Prostate gland (tissue), 2 donors: ENCODE data around the gene RAPSN. TPM values are rescaled to one million over a fixed set of nuclear protein-coding genes. Genes with fewer than 3 reads are reported as not detected.
A peak's percentile ranks its signal among the peaks of the same experiment; 100 is the strongest.
"Not testable (repeated sequence)": the region's sequence is repeated elsewhere in the genome, so short reads cannot be mapped to it uniquely, and the experiment has no call there.

Experiments
- DNase-seq: peaks from one replicate; pipeline ENCODE4 v3.0.0-alpha.2; 2019; ENCODE audit warnings: low spot score
- H3K27ac ChIP-seq, 2 donors: fragments of 200-600 bp; sonication (generic); 2 replicates each; pipeline ENCODE4 v1.5.1; 2017 to 2019
- H3K27me3 ChIP-seq: fragments of 200-600 bp; sonication (generic); replicated peaks from 2 replicates; pipeline ENCODE4 v1.5.1; 2019; ENCODE audit not compliant: insufficient read depth
- H3K36me3 ChIP-seq, 2 donors: fragments of 200-600 bp; sonication (generic); 1 replicate in 1 of 2; 2 replicates in 1 of 2; pipeline versions ENCODE4 v1.5.1 to v1.8.1; 2017 to 2019
- H3K4me1 ChIP-seq: fragments of 200-600 bp; sonication (generic); replicated peaks from 2 replicates; pipeline ENCODE4 v1.5.1; 2019
- H3K4me3 ChIP-seq, 2 donors: fragments of 200-600 bp; sonication (generic); 2 replicates each; pipeline ENCODE4 v1.5.1; 2017 to 2019
- H3K9me3 ChIP-seq: fragments of 200-600 bp; sonication (generic); 2 replicates; pipeline ENCODE4 v1.5.1; 2017
- CTCF ChIP-seq, 4 experiments: fragments of 200-600 bp in 2 of 4; fragments of 450-650 bp in 2 of 4; sonication (generic) in 2 of 4; IDR thresholded peaks; 1 replicate in 3 of 4; 2 replicates in 1 of 4; pipeline ENCODE4 v1.5.1; 2016 to 2019; ENCODE audit warnings: antibody characterized with exemption in 4 of 4, mild to moderate bottlenecking in 2 of 4, moderate library complexity in 2 of 4
- POLR2A ChIP-seq: fragments of 450-650 bp; IDR thresholded peaks from one replicate; pipeline ENCODE4 v1.6.1; 2016; ENCODE audit warnings: antibody characterized with exemption, mild to moderate bottlenecking
- POLR2AphosphoS5 ChIP-seq: sonication (generic); formaldehyde crosslinking; IDR thresholded peaks from one replicate; pipeline ENCODE4 v1.6.1; 2017; ENCODE audit warnings: antibody characterized with exemption
- WGBS: methylation state at CpG from one replicate; pipeline ENCODE4 v1.1.5; 2018; 5-methylcytosine and 5-hydroxymethylcytosine counted together
- intact Hi-C: fragments of 100-400 bp; cut with DNase I; formaldehyde crosslinking; loops from one replicate; pipeline ENCODE4 v1.14.2; 2022
- total RNA-seq, 2 donors: library from RNA; depleted of rRNA; stranded (reverse); fragments of >200 nt; gene quantifications; one replicate each; pipeline ENCODE4 v1.1.0, GENCODE V29; 2016

Gene RAPSN
- total RNA-seq, 2 donors from 2014 or later, result 1.3 TPM; not detected in 1

- not testable (repeated sequence) for H3K4me1 ChIP-seq, H3K36me3 ChIP-seq, H3K4me3 ChIP-seq, H3K27ac ChIP-seq, H3K9me3 ChIP-seq, H3K27me3 ChIP-seq
- intact Hi-C loops, result loop anchor here (5.0 kb wide), 1 partner anchor 82 kb away; no protein-coding TSS in a partner anchor
- peak; percentile 45 for TF ChIP-seq POLR2AphosphoS5
- TF ChIP-seq CTCF (IDR thresholded peaks at IDR 0.05), result peak; percentile 40 to 70 (median 54)
- peak; percentile 63 for DNase-seq
- WGBS, result 21% methylated on average over 8 of the region's 8 CpGs
These were observed 5.3 kb upstream of the RAPSN start for GRCh38 chr11:47454258-47454671.

- WGBS, result 89% methylated on average over 8 of the region's 8 CpGs
- no peak for DNase-seq
- Histone ChIP-seq H3K4me1 (no peaks in the 10 kb centered on the region), H3K27ac (no peak overlapping the region), H3K9me3 (no peaks in the 10 kb centered on the region), H3K4me3 (no peak overlapping the region), H3K27me3 (no peaks in the 10 kb centered on the region), H3K36me3 (no peaks in the 10 kb centered on the region)
- intact Hi-C loops, result loop anchor here (5.0 kb wide), 1 partner anchor 81 kb away; no protein-coding TSS in a partner anchor
- no peak for TF ChIP-seq CTCF (IDR thresholded peaks at IDR 0.05)
- no peak for TF ChIP-seq POLR2A
- no peak for TF ChIP-seq POLR2AphosphoS5
These were observed 4.4 kb upstream of the RAPSN start for GRCh38 chr11:47453365-47453764.

GRCh38 chr11:47451990-47452389, 3.1 kb upstream of the RAPSN start:
- no peaks in the 10 kb centered on the region for H3K9me3 ChIP-seq
- TF ChIP-seq POLR2AphosphoS5, result no peak
- TF ChIP-seq CTCF (IDR thresholded peaks at IDR 0.05), result no peak
- TF ChIP-seq POLR2A, result no peak
- no peak for DNase-seq
- intact Hi-C loops, result loop anchor here (5.0 kb wide), 1 partner anchor 80 kb away; no protein-coding TSS in a partner anchor
- WGBS, result 93% methylated on average over 4 of the region's 4 CpGs
- no peak overlapping the region for H3K4me3 ChIP-seq
- no peak overlapping the region for H3K27ac ChIP-seq
- no peaks in the 10 kb centered on the region for H3K27me3 ChIP-seq
- H3K36me3 ChIP-seq, result no peaks in the 10 kb centered on the region
- H3K4me1 ChIP-seq, result no peaks in the 10 kb centered on the region

- Histone ChIP-seq H3K36me3 (no peaks in the 10 kb centered on the region), H3K9me3 (no peaks in the 10 kb centered on the region), H3K27me3 (no peaks in the 10 kb centered on the region), H3K4me1 (no peaks in the 10 kb centered on the region), H3K27ac (no peak overlapping the region), H3K4me3 (no peak overlapping the region)
- WGBS, result 69% methylated on average over 4 of the region's 4 CpGs
- DNase-seq, result no peak
- intact Hi-C loops, result loop anchor here (5.0 kb wide), 1 partner anchor 79 kb away; no protein-coding TSS in a partner anchor
- TF ChIP-seq CTCF (IDR thresholded peaks at IDR 0.05) (no peak), POLR2A (no peak), POLR2AphosphoS5 (no peak)
These were observed 2.5 kb upstream of the RAPSN start for GRCh38 chr11:47451436-47451835.

GRCh38 chr11:47449541-47449940, 605 bp upstream of the RAPSN start:
- Histone ChIP-seq H3K27me3 (no peaks in the 10 kb centered on the region), H3K27ac (no peak overlapping the region), H3K4me1 (no peaks in the 10 kb centered on the region), H3K9me3 (no peaks in the 10 kb centered on the region), H3K4me3 (no peak overlapping the region), H3K36me3 (no peaks in the 10 kb centered on the region)
- no peak for DNase-seq
- TF ChIP-seq CTCF (IDR thresholded peaks at IDR 0.05) (no peak), POLR2AphosphoS5 (no peak), POLR2A (no peak)
- intact Hi-C loops, result no loop called here
- 77% methylated on average over 8 of the region's 8 CpGs for WGBS
